ENCODE results near the gene RESF1.

Gene RESF1

GRCh38 chr12:31959701-31960391 lies 631 bp downstream of the RESF1 start:
- peak; percentile 49 to 53 for DNase-seq

GRCh38 chr12:31961137-31961536 lies 1.9 kb downstream of the RESF1 start:
- no peak for DNase-seq

- no peak for DNase-seq
Measured at GRCh38 chr12:31962076-31962475, 2.9 kb downstream of the RESF1 start.

GRCh38 chr12:31964280-31964679 lies 5.1 kb downstream of the RESF1 start:
- no peak for DNase-seq

- DNase-seq, result no peak
Measured at GRCh38 chr12:31965090-31965489, 5.9 kb downstream of the RESF1 start.

GRCh38 chr12:31966558-31967205 lies 7.5 kb downstream of the RESF1 start:
- DNase-seq, result no peak

GRCh38 chr12:31967539-31967938 lies 8.3 kb downstream of the RESF1 start:
- DNase-seq, result no peak

- no peak for DNase-seq
Measured at GRCh38 chr12:31970199-31970598, 11.0 kb downstream of the RESF1 start.

- DNase-seq, result no peak
Measured at GRCh38 chr12:31973818-31974217, 14.6 kb downstream of the RESF1 start.

GRCh38 chr12:31974673-31975072 lies 15.5 kb downstream of the RESF1 start:
- DNase-seq, result no peak

- DNase-seq, result no peak
Measured at GRCh38 chr12:31984806-31985591, 25.8 kb downstream of the RESF1 start.

GRCh38 chr12:31985832-31986231 lies 26.6 kb downstream of the RESF1 start:
- no peak for DNase-seq

- no peak for DNase-seq
Measured at GRCh38 chr12:31989571-31990362, 30.6 kb downstream of the RESF1 start.

- DNase-seq, result no peak
Measured at GRCh38 chr12:31991146-31991545, 31.9 kb downstream of the RESF1 start.

- DNase-seq, result no peak
Measured at GRCh38 chr12:31991815-31992214, 32.6 kb downstream of the RESF1 start.

GRCh38 chr12:31999692-32000091 lies 40.5 kb downstream of the RESF1 start:
- no peak for DNase-seq

GRCh38 chr12:32000373-32001005 lies 41.3 kb downstream of the RESF1 start:
- no peak for DNase-seq

GRCh38 chr12:32002848-32003493 lies 43.8 kb downstream of the RESF1 start:
- DNase-seq, result no peak

GRCh38 chr12:32003654-32004053 lies 44.4 kb downstream of the RESF1 start:
- no peak for DNase-seq

GRCh38 chr12:32005496-32006125 lies 46.4 kb downstream of the RESF1 start:
- no peak for DNase-seq

All from stimulated activated CD4-positive, alpha-beta T cell treated with anti-CD3 and anti-CD28 coated beads, Interleukin-2, amount 100 ng/mL, for 48 hours (primary cell).